ENCODE data around the gene OGFRL1.

The OGFRL1 gene

GRCh38 chr6:71287038-71287437, 1.6 kb upstream of the OGFRL1 start:
- peak in 1 of 2 donors; percentile 63 for DNase-seq

DNA sequence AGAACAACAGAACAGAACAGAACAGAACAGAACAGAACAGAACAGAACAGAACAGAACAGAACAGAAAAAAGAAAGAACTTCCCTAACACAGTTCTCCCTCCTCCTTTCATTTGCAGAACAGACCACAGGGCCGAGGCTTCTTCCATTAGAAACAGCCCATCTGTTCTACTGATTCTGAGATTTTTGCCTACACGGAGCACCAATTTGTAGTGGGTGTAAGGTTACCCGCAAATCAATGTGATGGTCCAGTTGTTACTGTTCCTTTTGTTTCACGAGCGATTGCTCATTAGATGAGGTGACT, 734 bp upstream of the OGFRL1 start:
- no peak for DNase-seq

DNA sequence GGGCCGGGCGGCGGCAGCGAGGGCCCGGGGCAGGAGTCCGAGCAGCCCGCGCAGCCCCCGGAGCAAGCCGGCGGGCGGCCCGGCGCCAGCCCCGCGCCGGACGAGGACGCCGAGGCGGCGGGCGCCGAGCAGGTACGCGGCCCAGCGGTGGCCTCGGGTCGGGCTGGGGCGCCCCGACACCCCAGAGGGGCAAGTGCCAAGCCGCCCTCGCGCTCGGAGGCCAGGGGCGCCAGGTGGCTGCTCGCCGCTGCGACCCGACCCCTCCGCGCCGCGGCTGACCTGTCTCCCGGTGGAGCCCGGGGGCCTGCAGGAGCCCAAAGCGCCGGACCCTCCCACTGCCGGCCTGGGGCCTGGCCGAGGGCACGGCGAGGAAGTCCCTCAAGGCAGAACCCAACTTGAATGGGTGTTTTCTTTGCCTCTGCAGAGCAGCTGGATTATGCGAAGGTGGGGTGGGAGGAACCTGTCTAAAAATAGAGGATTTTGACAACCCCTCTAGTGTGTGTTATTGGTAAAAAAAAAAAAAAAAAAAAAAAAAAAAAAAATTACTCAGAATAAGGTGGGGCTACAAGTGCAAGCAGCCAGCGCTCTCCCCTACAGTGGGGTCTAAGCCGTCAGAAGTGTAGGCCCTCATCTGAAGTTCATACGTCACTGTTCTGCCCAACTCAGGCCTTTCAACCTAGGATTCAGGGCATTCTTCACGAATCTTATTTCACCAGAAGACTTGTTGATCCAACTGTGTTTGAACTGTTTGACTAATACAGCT, 609 bp downstream of the OGFRL1 start:
- DNase-seq = peak in 1 of 2 donors; percentile 16

DNA sequence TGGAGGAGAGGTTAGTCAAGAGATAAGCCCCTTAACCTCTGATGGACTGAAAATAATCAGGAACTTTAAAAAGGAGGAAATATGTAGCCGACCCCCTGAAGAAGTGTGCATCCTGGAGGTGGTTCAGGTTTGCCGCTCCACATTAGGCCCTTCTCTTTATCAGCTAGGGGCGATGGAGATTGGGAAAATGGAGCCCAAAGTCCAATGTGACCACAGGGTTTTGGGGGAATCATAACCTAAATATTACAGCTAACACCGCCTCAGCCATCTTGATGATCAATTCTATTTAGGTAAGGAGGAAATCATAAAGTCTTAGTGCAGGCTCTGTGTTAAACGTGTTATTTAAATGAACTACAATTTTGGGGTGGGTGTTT, 1.2 kb downstream of the OGFRL1 start:
- no peak for DNase-seq

DNA sequence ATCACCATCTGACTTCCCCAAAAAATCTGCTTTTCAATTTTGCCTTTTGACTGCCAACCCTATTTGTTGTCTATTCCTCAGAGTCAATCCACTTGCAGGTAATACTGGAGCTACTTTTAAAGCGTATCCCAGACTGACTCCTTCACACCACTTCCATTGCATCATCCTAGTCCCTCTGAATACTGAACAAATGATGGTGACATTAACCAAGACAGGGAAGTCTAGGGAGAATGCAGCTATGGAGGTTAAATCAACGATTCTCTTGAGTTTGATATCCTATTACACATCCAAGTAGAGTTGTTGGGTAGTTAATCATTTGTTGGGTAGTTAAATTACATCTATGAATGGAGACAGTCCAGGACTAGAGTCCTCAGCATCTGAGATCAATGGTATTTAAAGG, 2.0 kb downstream of the OGFRL1 start:
- DNase-seq = no peak

DNA sequence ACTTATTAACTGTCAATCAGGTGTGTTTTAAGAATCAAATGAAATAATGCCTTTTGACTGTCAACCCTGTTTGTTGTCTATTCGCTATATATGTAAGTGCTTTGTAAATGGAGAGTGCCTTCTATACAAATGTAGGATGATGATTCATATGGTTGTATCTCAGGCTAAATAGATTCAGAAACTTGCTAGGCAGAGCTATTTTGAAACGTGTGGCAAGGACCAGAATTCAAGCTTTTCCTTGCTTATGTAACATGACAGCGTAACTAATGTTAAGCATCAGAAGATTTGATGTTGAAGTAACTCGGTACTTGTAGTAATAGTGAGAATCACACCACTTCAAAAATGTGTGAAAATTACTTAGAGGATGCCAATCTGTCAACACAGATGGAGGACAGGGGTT, 3.4 kb downstream of the OGFRL1 start:
- no peak for DNase-seq

GRCh38 chr6:71294121-71294523, 5.5 kb downstream of the OGFRL1 start:
- DNase-seq = no peak

GRCh38 chr6:71298459-71298858, 9.8 kb downstream of the OGFRL1 start:
- DNase-seq = no peak

DNA sequence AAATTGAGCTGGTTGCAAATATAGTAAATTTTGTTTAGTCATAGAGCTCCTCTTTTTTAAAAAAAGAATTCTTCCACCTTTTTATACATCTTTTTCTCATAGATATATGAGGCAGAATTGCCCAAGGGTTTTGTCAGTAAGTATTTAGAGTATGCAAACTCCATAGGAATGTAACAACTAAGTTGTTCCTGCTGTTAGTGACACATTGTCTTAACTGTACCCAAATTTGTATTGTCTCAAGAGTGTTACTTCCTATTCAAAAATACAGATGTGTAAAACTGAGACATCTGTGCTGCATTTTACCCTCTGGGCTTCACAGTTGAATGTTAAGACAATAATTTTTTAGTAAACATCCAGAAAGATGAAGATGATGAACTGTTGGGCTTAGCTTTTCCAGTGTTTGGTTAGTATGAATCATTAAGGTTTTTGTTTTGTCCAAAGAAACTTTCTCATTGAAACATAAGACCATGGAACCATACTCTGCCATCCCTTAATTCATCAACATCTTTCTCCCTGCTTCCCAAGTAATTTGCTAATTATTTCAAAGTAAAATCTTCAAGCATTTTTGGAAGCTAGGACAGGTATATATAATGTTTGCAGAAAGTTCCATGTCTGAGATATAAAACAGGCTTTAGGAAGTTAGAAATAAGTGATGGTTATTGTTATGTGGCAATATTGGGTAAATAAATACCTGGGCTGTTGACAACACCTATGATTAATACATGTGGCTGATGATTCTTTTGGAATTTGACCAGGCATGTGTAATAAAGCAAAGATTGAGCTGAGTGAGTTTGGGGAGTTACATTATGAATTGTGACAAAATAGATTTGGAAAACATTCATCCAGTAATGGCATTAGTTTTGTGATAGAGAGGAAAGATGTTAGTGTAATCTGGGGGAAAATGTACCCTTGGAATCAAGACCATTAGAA, 11.2 kb downstream of the OGFRL1 start:
- no peak for DNase-seq

- DNase-seq = no peak
Observed at GRCh38 chr6:71300561-71301168, 12.1 kb downstream of the OGFRL1 start.

DNA sequence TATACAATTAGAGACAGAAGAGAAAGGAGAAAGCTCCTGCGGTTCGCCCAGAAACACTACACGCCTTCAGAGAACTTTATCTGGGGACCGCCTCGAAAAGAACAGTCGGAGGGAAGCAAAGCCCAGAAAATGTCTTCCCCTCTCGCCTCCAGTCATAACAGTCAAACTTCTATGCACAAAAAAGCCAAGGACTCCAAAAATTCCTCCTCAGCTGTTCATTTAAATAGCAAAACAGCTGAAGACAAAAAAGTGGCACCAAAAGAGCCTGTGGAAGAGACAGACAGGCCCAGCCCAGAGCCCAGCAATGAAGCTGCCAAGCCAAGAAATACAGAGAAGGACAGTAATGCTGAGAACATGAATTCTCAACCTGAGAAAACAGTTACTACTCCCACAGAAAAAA, 12.9 kb downstream of the OGFRL1 start:
- no peak for DNase-seq

DNA sequence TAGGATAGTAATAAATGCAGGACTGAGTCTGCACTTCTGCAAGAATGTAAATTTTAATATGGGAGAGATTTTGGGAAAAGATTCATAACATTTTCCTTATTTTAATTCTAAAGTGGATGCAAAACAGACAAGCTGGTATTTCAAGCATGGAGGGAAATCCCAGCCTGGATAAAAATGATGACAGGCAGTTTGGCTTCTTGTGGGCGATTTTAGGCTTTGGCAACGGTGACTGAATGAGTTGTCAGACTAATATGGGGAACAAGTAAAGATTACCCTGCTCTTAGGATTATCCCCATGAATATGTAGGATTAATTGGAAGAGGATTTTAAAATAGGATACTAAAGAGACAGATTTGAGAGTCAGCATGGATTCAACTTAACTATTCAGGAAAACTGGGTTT, 21.0 kb downstream of the OGFRL1 start:
- DNase-seq = no peak

- DNase-seq = no peak
Observed at GRCh38 chr6:71310261-71310660, 21.6 kb downstream of the OGFRL1 start.

GRCh38 chr6:71312089-71312488, 23.5 kb downstream of the OGFRL1 start:
- DNase-seq = no peak

DNA sequence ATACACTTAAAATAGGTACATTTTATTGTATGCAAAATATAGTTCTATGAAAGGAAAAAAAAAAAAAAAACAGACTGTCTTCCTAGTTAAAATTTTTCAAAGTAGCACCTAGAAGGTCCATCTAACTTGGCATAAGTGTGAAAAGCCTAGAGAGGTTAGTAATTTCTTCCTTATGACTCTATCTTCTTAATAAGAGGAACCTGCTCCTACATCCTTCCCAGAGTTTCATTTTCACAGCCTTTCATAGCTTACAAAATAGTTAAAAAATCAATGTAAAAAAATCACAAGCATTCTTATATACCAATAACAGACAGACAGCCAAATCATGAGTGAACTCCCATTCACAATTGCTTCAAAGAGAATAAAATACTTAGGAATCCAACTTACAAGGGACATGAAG, 28.8 kb downstream of the OGFRL1 start:
- no peak for DNase-seq

- no peak for DNase-seq
Observed at GRCh38 chr6:71320041-71320440, 31.4 kb downstream of the OGFRL1 start.

DNA sequence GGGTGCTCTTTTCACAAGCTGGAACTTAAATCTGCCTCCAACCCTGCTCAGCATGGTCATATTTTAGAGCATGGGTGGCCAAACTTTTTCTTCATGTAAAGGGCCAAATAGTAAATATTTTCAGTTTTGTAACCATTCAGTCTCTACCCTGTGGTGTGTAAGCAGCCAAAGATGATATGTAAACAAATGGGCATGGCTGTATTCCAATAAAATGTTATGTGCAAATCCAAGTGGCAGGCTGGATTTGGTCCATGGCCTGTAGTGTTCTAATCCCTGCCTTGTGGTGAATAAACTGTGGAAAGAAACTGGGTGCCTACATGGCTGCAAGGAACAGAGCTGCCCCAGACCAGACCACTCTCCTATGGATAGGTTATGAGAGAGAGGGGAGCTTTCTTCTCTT, 32.7 kb downstream of the OGFRL1 start:
- no peak for DNase-seq

DNA sequence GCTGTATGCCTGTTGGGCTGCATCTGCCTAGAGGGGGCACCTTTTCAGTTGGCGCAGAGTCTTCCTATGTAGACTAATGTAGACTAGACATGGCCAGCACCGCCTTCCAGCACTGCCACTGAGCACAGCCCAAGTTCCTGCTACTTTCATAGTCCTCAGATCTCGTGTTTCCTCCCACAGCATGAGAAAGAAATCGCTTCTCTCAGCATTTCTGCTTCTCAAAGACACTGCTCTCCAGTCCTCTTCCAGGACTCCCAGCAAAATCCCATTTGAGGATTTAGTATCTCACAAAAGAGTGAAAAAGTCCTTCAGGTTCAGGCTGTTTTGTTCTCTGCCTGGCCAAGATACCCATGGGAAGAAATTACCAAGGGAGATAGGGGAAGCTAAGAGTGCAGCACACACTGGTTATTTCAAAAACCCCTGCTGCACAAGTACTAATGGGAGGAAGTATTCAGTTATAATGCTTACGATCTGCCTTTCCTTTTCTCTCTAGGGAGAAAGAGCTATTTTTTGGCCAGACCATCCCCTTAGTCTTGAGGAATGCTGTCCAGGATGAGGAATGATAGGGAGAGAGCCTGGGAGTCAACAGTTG, 35.7 kb downstream of the OGFRL1 start:
- DNase-seq = no peak

- DNase-seq = no peak
Observed at GRCh38 chr6:71326611-71327010, 38.0 kb downstream of the OGFRL1 start.

DNA sequence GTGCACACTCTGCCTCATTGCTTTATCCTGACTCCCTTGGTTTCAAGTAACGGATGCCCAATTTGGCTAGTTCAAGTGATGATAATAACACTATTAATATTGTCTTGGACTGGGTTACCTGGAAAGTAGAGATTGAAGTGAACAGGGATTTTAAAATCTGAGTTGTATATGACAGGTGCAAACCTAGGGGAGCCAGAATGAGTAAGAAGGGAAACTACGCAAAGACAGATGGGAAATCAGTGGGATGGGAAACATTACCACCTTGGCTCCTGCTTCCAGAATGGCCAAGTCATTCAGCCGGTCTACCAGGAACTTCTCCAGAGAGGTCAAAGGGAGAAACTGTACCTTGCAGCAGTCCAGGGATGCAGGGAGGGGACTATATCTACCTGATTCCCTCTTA, 41.9 kb downstream of the OGFRL1 start:
- DNase-seq = no peak

- no peak for DNase-seq
Observed at GRCh38 chr6:71332012-71332411, 43.4 kb downstream of the OGFRL1 start.

DNA sequence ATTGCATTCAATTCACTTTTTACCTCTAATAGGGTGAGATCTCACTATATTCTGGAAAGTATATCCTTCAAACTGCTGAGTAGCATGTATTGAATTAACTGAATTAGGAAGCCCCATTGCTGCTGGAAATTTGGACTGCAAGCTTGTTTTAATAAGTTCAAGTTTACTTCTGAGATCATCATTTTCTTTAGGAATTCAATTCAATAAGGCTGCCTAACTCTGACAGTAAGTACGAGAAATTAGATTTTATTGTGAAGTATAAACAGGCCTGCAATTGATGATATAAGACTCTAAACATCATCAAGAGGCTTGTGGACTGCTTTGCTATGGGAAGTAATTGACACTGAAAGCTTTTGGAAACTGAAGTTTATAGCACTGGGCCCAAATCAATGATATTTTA, 44.4 kb downstream of the OGFRL1 start:
- DNase-seq = no peak

GRCh38 chr6:71333697-71334096, 45.1 kb downstream of the OGFRL1 start:
- DNase-seq = no peak

DNA sequence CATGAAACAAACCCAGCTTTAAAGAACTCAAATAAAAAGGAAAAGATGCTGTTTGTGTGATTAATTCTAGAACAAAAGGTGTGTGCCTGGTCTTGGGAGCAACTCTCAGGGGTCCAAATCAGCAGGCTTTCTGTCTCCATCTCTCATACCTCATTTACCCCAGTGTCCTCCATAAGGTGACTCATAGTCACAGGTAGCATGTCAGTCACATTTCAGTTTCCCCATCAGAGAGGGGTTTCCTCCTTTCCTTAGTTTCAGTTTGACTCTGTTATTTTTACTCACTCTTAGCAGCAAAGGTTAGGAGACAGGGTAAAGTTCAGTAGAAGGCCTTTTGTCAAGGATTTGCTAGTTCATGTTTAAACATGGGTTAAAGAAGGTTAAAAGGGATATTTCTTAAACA, 46.2 kb downstream of the OGFRL1 start:
- DNase-seq = no peak
